ENCODE results near the gene TCF7L1.

TCF7L1 gene

DNA sequence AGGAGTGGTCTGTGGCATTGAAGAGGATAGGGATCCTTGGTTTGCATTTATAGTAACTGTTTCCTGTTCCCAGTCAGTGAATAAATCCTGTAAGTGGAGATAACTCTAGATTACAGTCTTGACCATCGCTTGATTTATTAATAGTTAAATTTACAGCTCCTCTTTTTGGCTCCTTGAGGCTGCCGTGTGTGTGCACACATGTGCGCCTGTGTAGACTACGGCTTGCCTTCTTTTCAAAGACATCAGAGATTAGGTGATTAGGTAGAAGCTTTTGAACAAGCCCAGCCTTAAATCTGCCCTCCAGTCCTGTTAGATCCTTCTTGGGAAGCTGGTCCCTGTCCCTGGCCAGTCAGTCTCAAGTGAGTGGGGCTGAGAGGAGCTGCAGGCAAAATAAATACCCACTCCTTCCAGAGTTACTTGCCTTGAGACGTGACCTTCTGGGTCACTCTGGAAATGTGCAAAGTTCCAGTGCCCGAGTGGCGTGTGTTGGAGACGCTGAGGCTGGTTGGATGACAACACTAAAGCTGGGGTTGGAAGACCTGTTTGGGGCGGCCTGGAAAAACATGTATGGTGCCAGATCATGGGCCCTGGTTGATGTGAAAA lies 32.0 kb downstream of the TCF7L1 start:
- H3K9me3 ChIP-seq (ENCODE audit: severe bottlenecking) = no peaks in the 10 kb centered on the region
- no peaks in the 10 kb centered on the region for H3K36me3 ChIP-seq (ENCODE audit: low read depth)
- TF ChIP-seq, protein P1, sequence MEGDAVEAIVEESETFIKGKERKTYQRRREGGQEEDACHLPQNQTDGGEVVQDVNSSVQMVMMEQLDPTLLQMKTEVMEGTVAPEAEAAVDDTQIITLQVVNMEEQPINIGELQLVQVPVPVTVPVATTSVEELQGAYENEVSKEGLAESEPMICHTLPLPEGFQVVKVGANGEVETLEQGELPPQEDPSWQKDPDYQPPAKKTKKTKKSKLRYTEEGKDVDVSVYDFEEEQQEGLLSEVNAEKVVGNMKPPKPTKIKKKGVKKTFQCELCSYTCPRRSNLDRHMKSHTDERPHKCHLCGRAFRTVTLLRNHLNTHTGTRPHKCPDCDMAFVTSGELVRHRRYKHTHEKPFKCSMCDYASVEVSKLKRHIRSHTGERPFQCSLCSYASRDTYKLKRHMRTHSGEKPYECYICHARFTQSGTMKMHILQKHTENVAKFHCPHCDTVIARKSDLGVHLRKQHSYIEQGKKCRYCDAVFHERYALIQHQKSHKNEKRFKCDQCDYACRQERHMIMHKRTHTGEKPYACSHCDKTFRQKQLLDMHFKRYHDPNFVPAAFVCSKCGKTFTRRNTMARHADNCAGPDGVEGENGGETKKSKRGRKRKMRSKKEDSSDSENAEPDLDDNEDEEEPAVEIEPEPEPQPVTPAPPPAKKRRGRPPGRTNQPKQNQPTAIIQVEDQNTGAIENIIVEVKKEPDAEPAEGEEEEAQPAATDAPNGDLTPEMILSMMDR (IDR thresholded peaks at IDR 0.05; ENCODE audit: poor library complexity, severe bottlenecking) = no peak
- ATAC-seq (ENCODE audit: low read depth) (no peak), DNase-seq (ENCODE audit: low spot score) (no peak)
- H3K4me1 ChIP-seq (ENCODE audit: insufficient read depth, poor library complexity, severe bottlenecking) = peaks cover 4% of the 10 kb centered on the region
- H3K4me3 ChIP-seq (ENCODE audit: severe bottlenecking) = no peak overlapping the region
- no peak overlapping the region for H3K27ac ChIP-seq (ENCODE audit: poor library complexity, severe bottlenecking)
- H3K27me3 ChIP-seq (ENCODE audit: insufficient read depth, poor library complexity, severe bottlenecking) = no peaks in the 10 kb centered on the region

DNA sequence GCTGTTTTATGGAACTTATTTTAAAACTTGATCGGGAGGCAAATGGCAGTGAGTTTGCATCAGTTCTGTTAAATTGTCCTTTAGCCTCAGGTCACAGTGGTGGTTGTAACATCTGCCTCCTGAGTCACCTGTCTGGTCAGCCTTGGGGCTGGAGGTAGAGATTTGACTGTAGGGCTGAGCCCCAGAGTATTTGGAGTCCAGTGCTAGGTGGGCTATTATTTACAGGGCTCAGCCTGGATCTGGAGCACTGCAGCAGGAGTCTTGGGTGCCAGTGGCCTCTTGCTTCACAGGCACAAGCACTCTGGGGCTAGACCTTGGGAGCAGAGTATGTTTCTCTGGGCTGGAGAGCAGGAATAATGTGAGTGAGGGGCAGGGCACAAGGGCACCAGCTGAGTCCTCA lies 32.8 kb downstream of the TCF7L1 start:
- Histone ChIP-seq H3K4me1 (ENCODE audit: insufficient read depth, poor library complexity, severe bottlenecking) (peaks cover 4% of the 10 kb centered on the region), H3K9me3 (ENCODE audit: severe bottlenecking) (no peaks in the 10 kb centered on the region), H3K27ac (ENCODE audit: poor library complexity, severe bottlenecking) (no peak overlapping the region), H3K4me3 (ENCODE audit: severe bottlenecking) (no peak overlapping the region), H3K36me3 (ENCODE audit: low read depth) (no peaks in the 10 kb centered on the region; the same call in 1 of the 2 replicates), H3K27me3 (ENCODE audit: insufficient read depth, poor library complexity, severe bottlenecking) (no peaks in the 10 kb centered on the region)
- DNase-seq (ENCODE audit: low spot score) = no peak
- ATAC-seq (ENCODE audit: low read depth) = no peak
- TF ChIP-seq, protein P1 (IDR thresholded peaks at IDR 0.05; ENCODE audit: poor library complexity, severe bottlenecking) = no peak

DNA sequence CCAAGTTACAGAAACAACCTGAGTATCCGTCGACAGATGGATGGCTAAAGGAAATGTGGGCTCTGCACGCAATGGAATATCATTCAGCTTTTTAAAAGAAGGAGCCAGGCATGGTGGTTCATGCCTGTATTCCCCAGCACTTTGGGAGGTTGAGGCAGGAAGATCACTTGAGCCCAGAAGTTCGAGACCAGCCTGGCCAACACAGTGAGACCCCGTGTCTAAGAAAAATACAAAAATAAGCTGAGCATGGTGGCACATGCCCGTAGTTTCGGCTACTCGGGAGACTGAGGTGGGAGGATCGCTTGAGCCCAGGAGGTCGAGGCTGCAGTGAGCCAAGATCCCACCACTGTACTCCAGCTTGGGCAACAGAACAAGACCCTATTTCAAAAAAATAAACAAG lies 34.3 kb downstream of the TCF7L1 start:
- TF ChIP-seq, protein P1 (IDR thresholded peaks at IDR 0.05; ENCODE audit: poor library complexity, severe bottlenecking) = no peak
- H3K4me3 ChIP-seq (ENCODE audit: severe bottlenecking) = no peak overlapping the region
- H3K27ac ChIP-seq (ENCODE audit: poor library complexity, severe bottlenecking) = no peak overlapping the region
- DNase-seq (ENCODE audit: low spot score) (no peak), ATAC-seq (ENCODE audit: low read depth) (no peak)
- H3K36me3 ChIP-seq (ENCODE audit: low read depth) = no peaks in the 10 kb centered on the region; the same call in 1 of the 2 replicates
- no peaks in the 10 kb centered on the region for H3K4me1 ChIP-seq (ENCODE audit: insufficient read depth, poor library complexity, severe bottlenecking)
- no peaks in the 10 kb centered on the region for H3K27me3 ChIP-seq (ENCODE audit: insufficient read depth, poor library complexity, severe bottlenecking)
- H3K9me3 ChIP-seq (ENCODE audit: severe bottlenecking) = no peaks in the 10 kb centered on the region

DNA sequence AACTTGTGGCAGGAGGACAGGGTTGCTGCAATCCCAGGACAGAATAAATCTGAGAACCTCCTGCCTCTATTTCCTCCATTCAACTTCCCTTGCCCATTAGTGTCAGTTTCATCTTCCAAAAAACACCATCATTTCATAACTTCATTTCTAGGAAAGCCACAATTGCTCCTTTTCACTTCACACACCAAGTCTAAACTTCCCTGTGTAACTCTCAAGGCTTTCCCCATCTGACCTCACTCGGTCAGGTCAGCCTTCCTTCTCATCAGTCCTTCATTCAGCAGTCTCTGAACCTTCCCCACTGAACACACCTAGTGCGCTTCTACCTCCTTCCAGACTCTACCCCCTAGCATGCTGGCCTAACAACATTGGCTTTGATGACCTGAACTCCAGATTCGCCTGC lies 35.8 kb downstream of the TCF7L1 start:
- no peaks in the 10 kb centered on the region; the same call in 1 of the 2 replicates for H3K36me3 ChIP-seq (ENCODE audit: low read depth)
- no peak overlapping the region for H3K27ac ChIP-seq (ENCODE audit: poor library complexity, severe bottlenecking)
- H3K9me3 ChIP-seq (ENCODE audit: severe bottlenecking) = no peaks in the 10 kb centered on the region
- TF ChIP-seq, protein P1 (IDR thresholded peaks at IDR 0.05; ENCODE audit: poor library complexity, severe bottlenecking) = no peak
- peaks cover 4% of the 10 kb centered on the region for H3K4me1 ChIP-seq (ENCODE audit: insufficient read depth, poor library complexity, severe bottlenecking)
- DNase-seq (ENCODE audit: low spot score) (no peak), ATAC-seq (ENCODE audit: low read depth) (no peak)
- H3K27me3 ChIP-seq (ENCODE audit: insufficient read depth, poor library complexity, severe bottlenecking) = no peaks in the 10 kb centered on the region
- H3K4me3 ChIP-seq (ENCODE audit: severe bottlenecking) = no peak overlapping the region

DNA sequence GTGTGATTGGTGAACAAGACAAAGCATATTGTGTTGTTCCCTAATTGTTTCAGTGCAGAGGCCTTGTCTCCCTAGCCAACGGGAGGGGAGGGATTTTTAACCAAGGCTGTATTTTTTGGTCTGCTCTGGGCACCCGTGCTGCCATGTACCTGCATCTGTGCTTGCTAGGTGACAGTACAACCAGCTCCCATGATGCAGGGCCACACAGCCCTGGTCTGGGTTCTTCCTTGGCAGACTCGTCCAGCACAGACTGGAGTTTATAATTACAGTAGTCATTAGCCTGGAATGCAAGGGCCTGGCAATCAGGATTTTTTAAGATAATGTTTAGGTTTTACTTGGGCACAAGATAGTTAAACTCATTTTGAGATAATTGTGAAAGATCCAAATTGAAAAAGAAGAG lies 36.4 kb downstream of the TCF7L1 start:
- no peaks in the 10 kb centered on the region for H3K9me3 ChIP-seq (ENCODE audit: severe bottlenecking)
- DNase-seq (ENCODE audit: low spot score) (no peak), ATAC-seq (ENCODE audit: low read depth) (no peak)
- H3K27ac ChIP-seq (ENCODE audit: poor library complexity, severe bottlenecking) = no peak overlapping the region
- peaks cover 4% of the 10 kb centered on the region for H3K4me1 ChIP-seq (ENCODE audit: insufficient read depth, poor library complexity, severe bottlenecking)
- no peak overlapping the region for H3K4me3 ChIP-seq (ENCODE audit: severe bottlenecking)
- H3K36me3 ChIP-seq (ENCODE audit: low read depth) = no peaks in the 10 kb centered on the region; the same call in 1 of the 2 replicates
- no peaks in the 10 kb centered on the region for H3K27me3 ChIP-seq (ENCODE audit: insufficient read depth, poor library complexity, severe bottlenecking)
- TF ChIP-seq, protein P1 (IDR thresholded peaks at IDR 0.05; ENCODE audit: poor library complexity, severe bottlenecking) = no peak
